AG04450 (cell line): ENCODE results near the gene PRB3. TPM values are rescaled to one million over a fixed set of nuclear protein-coding genes. Genes with fewer than 3 reads are reported as not detected.

Experiments used
- CTCF ChIA-PET: fragments of 300-600, 350-600 bp; formaldehyde crosslinking; extraction: SDS; loops from one replicate; lab custom pipeline; 2022; ENCODE audit warnings: antibody characterized with exemption, inconsistent platforms; lab: Charles Lee
- POLR2A ChIA-PET: fragments of 350-600 bp; formaldehyde crosslinking; extraction: SDS; loops from one replicate; lab custom pipeline; 2021; ENCODE audit warnings: antibody characterized with exemption, inconsistent platforms; lab: Yijun Ruan, JAX
- DNase-seq: peaks from one replicate; pipeline ENCODE4 v3.0.0-alpha.2; 2011; ENCODE audit warnings: low read depth, low spot score
- H3K27ac ChIP-seq: one replicate; pipeline ENCODE4 v1.5.1; 2012; ENCODE audit warnings: low read depth, low read length, control low read depth
- H3K27me3 ChIP-seq: one replicate; pipeline ENCODE4 v1.6.0; 2012; ENCODE audit warnings: low read length; ENCODE audit not compliant: control insufficient read depth, insufficient read depth
- H3K4me3 ChIP-seq: 2 replicates; pipeline ENCODE4 v1.5.1; 2011; ENCODE audit warnings: mild to moderate bottlenecking, low read depth, low read length, control low read depth
- H3K9me3 ChIP-seq: 2 replicates; pipeline ENCODE4 v1.5.1; 2012; ENCODE audit warnings: low read length; ENCODE audit not compliant: control insufficient read depth, insufficient read depth
- polyA minus RNA-seq: library from RNA; depleted of rRNA, polyadenylated mRNA; stranded (reverse); fragments of >200 nt; gene quantifications from 2 replicates; pipeline ENCODE4 v1.2.3, GENCODE V29; 2011; rRNA and poly(A)+ RNA removed
- polyA plus RNA-seq: library from polyadenylated mRNA; depleted of rRNA; stranded (reverse); fragments of >200 nt; gene quantifications from 2 replicates; pipeline ENCODE4 v1.2.3, GENCODE V29; 2011; rRNA removed
- TF ChIP-seq, protein P1 (sequence below): IDR thresholded peaks from 2 replicates; pipeline ENCODE4 v1.5.1; 2011; ENCODE audit warnings: low read depth, low read length, control low read depth, inconsistent platforms

PRB3 gene
- polyA plus RNA-seq (not detected in 2 replicates), polyA minus RNA-seq (not detected in 2 replicates)

DNA sequence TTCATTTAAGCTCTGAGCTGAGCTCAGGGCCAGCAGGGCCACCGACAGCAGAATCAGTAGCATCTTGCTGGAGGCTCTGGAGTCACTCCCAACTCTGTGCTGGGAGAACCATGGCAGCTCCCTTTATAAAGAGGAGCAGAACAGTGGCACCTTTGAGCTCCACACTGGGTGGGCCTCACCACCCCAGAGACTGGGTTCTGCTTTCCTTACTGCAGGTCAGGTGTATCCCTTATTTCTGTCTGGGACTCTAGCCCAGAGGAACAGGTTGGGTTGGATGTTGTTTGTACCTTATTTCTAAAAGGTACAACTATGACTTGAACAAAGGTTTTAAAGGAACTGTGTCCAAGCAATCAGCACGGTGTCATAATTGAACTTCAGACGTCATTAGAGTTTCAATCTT is at the start of gene PRB3:
Gene PRB3 (minus strand): TSS at position 101 of the 400 bp plus-strand sequence. CDS start 38 bp downstream, at position 63.
- Histone ChIP-seq H3K4me3 (no peak within 1 kb of the TSS), H3K27ac (no peak within 1 kb of the TSS), H3K9me3 (no peaks in the 10 kb centered on the region), H3K27me3 (no peaks in the 10 kb centered on the region)
- CTCF ChIA-PET = no interaction called here
- POLR2A ChIA-PET = no interaction called here
- TF ChIP-seq, protein P1, sequence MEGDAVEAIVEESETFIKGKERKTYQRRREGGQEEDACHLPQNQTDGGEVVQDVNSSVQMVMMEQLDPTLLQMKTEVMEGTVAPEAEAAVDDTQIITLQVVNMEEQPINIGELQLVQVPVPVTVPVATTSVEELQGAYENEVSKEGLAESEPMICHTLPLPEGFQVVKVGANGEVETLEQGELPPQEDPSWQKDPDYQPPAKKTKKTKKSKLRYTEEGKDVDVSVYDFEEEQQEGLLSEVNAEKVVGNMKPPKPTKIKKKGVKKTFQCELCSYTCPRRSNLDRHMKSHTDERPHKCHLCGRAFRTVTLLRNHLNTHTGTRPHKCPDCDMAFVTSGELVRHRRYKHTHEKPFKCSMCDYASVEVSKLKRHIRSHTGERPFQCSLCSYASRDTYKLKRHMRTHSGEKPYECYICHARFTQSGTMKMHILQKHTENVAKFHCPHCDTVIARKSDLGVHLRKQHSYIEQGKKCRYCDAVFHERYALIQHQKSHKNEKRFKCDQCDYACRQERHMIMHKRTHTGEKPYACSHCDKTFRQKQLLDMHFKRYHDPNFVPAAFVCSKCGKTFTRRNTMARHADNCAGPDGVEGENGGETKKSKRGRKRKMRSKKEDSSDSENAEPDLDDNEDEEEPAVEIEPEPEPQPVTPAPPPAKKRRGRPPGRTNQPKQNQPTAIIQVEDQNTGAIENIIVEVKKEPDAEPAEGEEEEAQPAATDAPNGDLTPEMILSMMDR = no peak
- DNase-seq = no peak

DNA sequence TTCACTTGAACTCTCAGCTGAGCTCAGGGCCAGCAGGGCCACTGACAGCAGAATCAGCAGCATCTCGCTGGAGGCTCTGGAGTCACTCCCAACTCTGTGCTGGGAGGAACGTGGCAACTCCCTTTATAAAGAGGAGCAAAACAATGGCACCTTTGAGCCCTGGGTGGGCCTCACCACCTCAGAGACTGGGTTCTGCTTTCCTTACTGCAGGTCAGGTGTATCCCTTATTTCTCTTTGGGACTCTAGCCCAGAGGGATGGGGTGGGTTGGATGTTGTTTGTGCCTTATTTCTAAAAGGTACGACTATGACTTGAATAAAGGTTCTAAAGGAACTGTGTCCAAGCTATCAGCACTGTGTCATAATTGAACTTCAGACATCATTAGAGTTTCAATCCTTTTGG is 40.8 kb upstream of the PRB3 start, which contains the start of gene PRB4:
Gene PRB4 (minus strand): TSS at position 101 of the 400 bp plus-strand sequence. CDS start 38 bp downstream, at position 63.
- CTCF ChIA-PET = no interaction called here
- TF ChIP-seq, protein P1 = no peak
- DNase-seq = no peak

DNA sequence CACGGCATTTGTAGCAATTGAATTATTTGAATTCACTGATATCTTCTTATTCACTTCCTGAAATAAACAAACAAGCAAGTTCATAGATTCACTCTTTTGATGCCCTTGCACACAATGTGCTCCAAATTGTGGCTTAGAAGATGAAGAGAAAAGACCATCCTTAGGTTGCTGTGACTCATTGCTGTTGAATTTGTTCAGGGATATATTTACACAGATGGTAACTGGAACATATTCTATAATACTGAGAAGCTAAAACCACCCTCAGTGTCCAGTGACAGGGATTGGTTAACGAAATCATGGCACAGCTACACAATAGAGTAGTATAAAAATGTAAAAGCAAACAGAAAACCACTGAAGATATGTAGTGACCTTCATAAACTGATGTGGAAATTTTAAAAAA is 37.6 kb upstream of the PRB3 start:
- H3K4me3 ChIP-seq = no peak overlapping the region
- H3K27me3 ChIP-seq = no peaks in the 10 kb centered on the region
- TF ChIP-seq, protein P1 = no peak
- H3K27ac ChIP-seq = no peak overlapping the region
- ChIA-PET POLR2A (no interaction called here), CTCF (no interaction called here)
- no peak for DNase-seq
- H3K9me3 ChIP-seq = no peaks in the 10 kb centered on the region

More for the DNA sequence above, 40.8 kb upstream of the PRB3 start, which contains the start of gene PRB4:
- Histone ChIP-seq H3K9me3 (no peaks in the 10 kb centered on the region), H3K4me3 (no peak within 1 kb of the TSS), H3K27me3 (no peaks in the 10 kb centered on the region), H3K27ac (no peak within 1 kb of the TSS)
- POLR2A ChIA-PET = no interaction called here

DNA sequence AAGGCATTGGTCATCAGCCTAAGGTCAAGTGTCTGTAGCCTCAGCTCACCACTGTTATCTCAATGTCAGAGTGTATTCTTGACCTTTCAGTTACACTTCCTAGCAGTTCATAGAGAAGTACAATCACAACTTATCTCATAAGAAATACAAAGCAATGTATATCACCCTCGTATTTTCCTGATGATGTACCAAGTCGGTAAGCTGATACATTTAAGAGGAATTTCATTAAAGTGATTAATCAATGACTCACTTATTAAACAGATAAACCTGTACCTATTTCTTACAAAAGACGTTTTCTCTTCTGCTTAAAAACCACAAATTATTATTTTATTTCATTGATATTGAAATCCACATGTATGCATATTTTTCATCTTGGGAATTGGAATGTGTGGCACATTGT is 3.9 kb upstream of the PRB3 start:
- TF ChIP-seq, protein P1 = no peak
- H3K27me3 ChIP-seq = no peaks in the 10 kb centered on the region
- no peaks in the 10 kb centered on the region for H3K9me3 ChIP-seq
- POLR2A ChIA-PET = no interaction called here
- no peak for DNase-seq
- H3K27ac ChIP-seq = no peak overlapping the region
- H3K4me3 ChIP-seq = no peak overlapping the region
- CTCF ChIA-PET = no interaction called here

DNA sequence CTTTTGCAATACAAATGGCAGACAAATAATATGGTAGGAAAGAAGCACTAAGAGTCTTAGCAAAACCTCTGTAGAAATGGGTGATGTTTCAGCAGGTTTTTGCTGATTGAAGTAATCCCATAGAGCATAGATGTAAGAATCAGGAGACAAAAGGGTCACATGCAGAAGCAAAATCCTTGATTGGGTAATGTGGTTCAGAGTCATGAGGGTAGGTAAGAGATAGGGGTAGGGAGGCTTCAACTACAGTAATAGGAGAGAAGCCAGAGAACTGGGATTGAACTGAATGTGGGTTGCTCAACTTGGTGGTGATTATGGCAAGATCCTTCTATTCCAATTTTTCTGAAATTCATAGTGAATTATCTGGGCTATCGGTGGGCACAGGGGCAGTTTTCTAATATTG is 5.0 kb downstream of the PRB3 start:
- TF ChIP-seq, protein P1 = no peak
- ChIA-PET CTCF (no interaction called here), POLR2A (no interaction called here)
- H3K4me3 ChIP-seq = no peak overlapping the region
- DNase-seq = no peak
- H3K27me3 ChIP-seq = no peaks in the 10 kb centered on the region
- no peak overlapping the region for H3K27ac ChIP-seq
- no peaks in the 10 kb centered on the region for H3K9me3 ChIP-seq
